ENCODE results near the gene DSN1. TPM values are rescaled to one million over a fixed set of nuclear protein-coding genes. Genes with fewer than 3 reads are reported as not detected.

Gene DSN1
- total RNA-seq, 1 donor: 16.8 TPM

GRCh38 chr20:36736451-36737182 is 36.9 kb downstream of the DSN1 start:
- no peak overlapping the region for H3K4me3 ChIP-seq (ENCODE audit: low read depth, low read length)
- no peak for DNase-seq (ENCODE audit: low read depth)
- no peak for TF ChIP-seq CTCF (IDR thresholded peaks at IDR 0.05; ENCODE audit: insufficient read depth, low read depth, low read length)

- no peak for TF ChIP-seq CTCF (IDR thresholded peaks at IDR 0.05; ENCODE audit: insufficient read depth, low read depth, low read length)
- DNase-seq (ENCODE audit: low read depth): no peak
- no peak overlapping the region for H3K4me3 ChIP-seq (ENCODE audit: low read depth, low read length)
These were observed 41.1 kb downstream of the DSN1 start for GRCh38 chr20:36732456-36732855.

GRCh38 chr20:36728986-36729385 is 44.6 kb downstream of the DSN1 start:
- no peak for DNase-seq (ENCODE audit: low read depth)
- TF ChIP-seq CTCF (IDR thresholded peaks at IDR 0.05; ENCODE audit: insufficient read depth, low read depth, low read length): no peak
- H3K4me3 ChIP-seq (ENCODE audit: low read depth, low read length): no peak overlapping the region

- no peak for DNase-seq (ENCODE audit: low read depth)
- no peak overlapping the region for H3K4me3 ChIP-seq (ENCODE audit: low read depth, low read length)
- no peak for TF ChIP-seq CTCF (IDR thresholded peaks at IDR 0.05; ENCODE audit: insufficient read depth, low read depth, low read length)
These were observed 47.4 kb downstream of the DSN1 start for GRCh38 chr20:36726168-36726567.

- no peak overlapping the region for H3K4me3 ChIP-seq (ENCODE audit: low read depth, low read length)
- peak; percentile 20 for DNase-seq (ENCODE audit: low read depth)
- TF ChIP-seq CTCF (IDR thresholded peaks at IDR 0.05; ENCODE audit: insufficient read depth, low read depth, low read length): no peak
These were observed 53.1 kb downstream of the DSN1 start for GRCh38 chr20:36720510-36720909.

- DNase-seq (ENCODE audit: low read depth): peak; percentile 25
- H3K4me3 ChIP-seq (ENCODE audit: low read depth, low read length): no peak overlapping the region
- TF ChIP-seq CTCF (IDR thresholded peaks at IDR 0.05; ENCODE audit: insufficient read depth, low read depth, low read length): peak; percentile 44
These were observed 55.9 kb downstream of the DSN1 start for GRCh38 chr20:36717657-36718056.

GRCh38 chr20:36717021-36717420 is 56.5 kb downstream of the DSN1 start:
- no peak for TF ChIP-seq CTCF (IDR thresholded peaks at IDR 0.05; ENCODE audit: insufficient read depth, low read depth, low read length)
- DNase-seq (ENCODE audit: low read depth): no peak
- H3K4me3 ChIP-seq (ENCODE audit: low read depth, low read length): no peak overlapping the region

Measured in fibroblast of villous mesenchyme (primary cell).